Endothelial cell of umbilical vein (primary cell): ENCODE results near the gene GRIFIN.

Experiments used
- EZH2 ChIP-seq: IDR thresholded peaks from 2 replicates; pipeline ENCODE4 v1.6.1; 2012; ENCODE audit warnings: borderline replicate concordance, low read depth, mild to moderate bottlenecking, moderate library complexity, low read length, inconsistent platforms; ENCODE audit not compliant: severe bottlenecking
- MYC ChIP-seq: IDR thresholded peaks from one replicate; pipeline ENCODE4 v1.6.1; 2011; ENCODE audit warnings: mild to moderate bottlenecking, low read depth, low read length
- POLR2A ChIP-seq: IDR thresholded peaks from 2 replicates; pipeline ENCODE4 v1.6.1; 2012; ENCODE audit warnings: low read depth, mild to moderate bottlenecking, control low read depth, low read length
- POLR2AphosphoS5 ChIP-seq: IDR thresholded peaks from 2 replicates; pipeline ENCODE4 v1.6.1; 2012; ENCODE audit warnings: low read depth, mild to moderate bottlenecking, control low read depth, low read length, moderate library complexity; ENCODE audit not compliant: insufficient read depth
- TF ChIP-seq, protein P1 (sequence below), 2 donors: IDR thresholded peaks; 1 replicate in 1 of 2; 2 replicates in 1 of 2; pipeline ENCODE4 v1.5.1; 2011; ENCODE audit warnings: low read length in 2 of 2, mild to moderate bottlenecking in 2 of 2, moderate library complexity in 2 of 2, control low read depth in 1 of 2, inconsistent platforms in 1 of 2, low read depth in 1 of 2; ENCODE audit not compliant: insufficient read depth in 1 of 2; ENCODE audit errors: extremely low read depth in 1 of 2
- TF ChIP-seq, protein P2 (sequence below): IDR thresholded peaks from 2 replicates; pipeline ENCODE4 v1.6.1; 2011; ENCODE audit not compliant: insufficient read depth, insufficient read length

GRCh38 chr7:2472739-2473138, 3.5 kb downstream of the GRIFIN start:
- TF ChIP-seq, protein P1, sequence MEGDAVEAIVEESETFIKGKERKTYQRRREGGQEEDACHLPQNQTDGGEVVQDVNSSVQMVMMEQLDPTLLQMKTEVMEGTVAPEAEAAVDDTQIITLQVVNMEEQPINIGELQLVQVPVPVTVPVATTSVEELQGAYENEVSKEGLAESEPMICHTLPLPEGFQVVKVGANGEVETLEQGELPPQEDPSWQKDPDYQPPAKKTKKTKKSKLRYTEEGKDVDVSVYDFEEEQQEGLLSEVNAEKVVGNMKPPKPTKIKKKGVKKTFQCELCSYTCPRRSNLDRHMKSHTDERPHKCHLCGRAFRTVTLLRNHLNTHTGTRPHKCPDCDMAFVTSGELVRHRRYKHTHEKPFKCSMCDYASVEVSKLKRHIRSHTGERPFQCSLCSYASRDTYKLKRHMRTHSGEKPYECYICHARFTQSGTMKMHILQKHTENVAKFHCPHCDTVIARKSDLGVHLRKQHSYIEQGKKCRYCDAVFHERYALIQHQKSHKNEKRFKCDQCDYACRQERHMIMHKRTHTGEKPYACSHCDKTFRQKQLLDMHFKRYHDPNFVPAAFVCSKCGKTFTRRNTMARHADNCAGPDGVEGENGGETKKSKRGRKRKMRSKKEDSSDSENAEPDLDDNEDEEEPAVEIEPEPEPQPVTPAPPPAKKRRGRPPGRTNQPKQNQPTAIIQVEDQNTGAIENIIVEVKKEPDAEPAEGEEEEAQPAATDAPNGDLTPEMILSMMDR (IDR thresholded peaks at IDR 0.05; ENCODE audit: extremely low read depth in 1 of 2, insufficient read depth in 1 of 2, low read depth in 1 of 2, low read length in 2 of 2): no peak
- TF ChIP-seq EZH2 (no peak), POLR2A (no peak), POLR2AphosphoS5 (no peak), MYC (no peak)
- TF ChIP-seq, protein P2, sequence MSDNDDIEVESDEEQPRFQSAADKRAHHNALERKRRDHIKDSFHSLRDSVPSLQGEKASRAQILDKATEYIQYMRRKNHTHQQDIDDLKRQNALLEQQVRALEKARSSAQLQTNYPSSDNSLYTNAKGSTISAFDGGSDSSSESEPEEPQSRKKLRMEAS: no peak
